GM19239 (cell line): ENCODE data around the gene HNRNPAB.
A peak's percentile ranks its signal among the peaks of the same experiment; 100 is the strongest.
"Not testable (repeated sequence)": the region's sequence is repeated elsewhere in the genome, so short reads cannot be mapped to it uniquely, and the experiment has no call there.

Experiments used
- DNase-seq: peaks from one replicate; pipeline ENCODE4 v3.0.0; 2011; ENCODE audit warnings: low spot score; ENCODE audit not compliant: insufficient read length
- FAIRE-seq: peaks from 2 replicates; lab custom pipeline; 2011; peaks lifted over from hg19 to GRCh38; lab: Jason Lieb, UNC

Gene HNRNPAB

DNA sequence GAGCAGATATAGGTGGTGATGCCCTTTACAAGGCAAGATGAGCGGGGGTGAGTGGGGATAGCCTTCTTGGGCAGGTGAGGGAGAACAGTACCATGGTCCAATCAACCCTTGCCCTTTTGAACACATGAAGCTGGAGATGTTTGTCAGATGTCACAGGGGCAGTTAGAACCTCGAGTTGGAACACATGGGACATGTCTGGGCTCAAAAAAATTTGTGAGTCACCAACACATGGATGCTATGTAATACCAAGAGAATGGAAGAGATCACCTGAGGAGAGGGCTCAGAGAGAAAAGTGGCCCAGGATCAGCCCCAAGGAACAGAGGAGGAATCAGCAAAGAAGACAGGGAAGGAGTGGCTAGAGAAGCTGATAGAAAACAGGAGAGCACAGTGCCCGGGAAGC, 23.6 kb downstream of the HNRNPAB start:
- no peak for DNase-seq
- no peak for FAIRE-seq

DNA sequence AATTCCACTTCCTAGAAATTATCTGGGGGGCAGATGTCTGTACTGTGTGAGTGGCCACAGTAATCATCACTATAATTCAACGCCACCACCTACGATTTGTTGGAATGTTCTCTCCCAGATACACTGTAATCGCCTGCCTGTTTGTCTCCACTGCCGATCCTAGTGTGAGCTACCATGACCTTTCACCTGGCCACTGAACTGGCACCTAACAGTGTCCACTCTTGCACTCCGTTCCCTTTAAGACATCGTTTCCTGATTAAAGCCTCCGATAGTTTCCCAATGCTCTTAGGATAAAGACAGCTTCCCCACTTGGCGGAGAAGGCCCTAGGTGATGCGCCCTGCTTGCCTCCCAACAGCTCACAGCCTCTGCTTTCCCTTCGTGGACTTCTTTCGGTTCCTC, 24.3 kb downstream of the HNRNPAB start:
- FAIRE-seq: no peak
- DNase-seq: no peak

DNA sequence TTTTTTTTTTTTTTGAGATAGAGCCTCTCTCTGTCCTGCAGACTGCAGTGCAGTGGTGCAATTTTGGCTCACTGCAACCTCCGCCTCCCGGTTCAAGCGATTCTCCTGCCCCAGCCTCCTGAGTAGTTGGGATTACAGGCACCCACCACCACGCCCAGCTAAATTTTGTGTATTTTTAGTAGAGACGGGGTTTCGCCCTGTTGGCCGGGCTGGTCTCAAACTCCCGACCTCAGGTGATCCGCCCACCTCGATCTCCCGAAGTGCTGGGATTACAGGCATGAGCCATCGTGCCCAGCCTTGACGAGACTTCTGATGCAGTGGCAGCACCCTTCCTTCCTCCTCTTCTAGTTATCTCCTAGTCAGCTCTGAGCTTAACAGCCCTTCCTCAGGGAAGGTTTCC, 24.8 kb downstream of the HNRNPAB start:
- not testable (repeated sequence) for FAIRE-seq, DNase-seq

DNA sequence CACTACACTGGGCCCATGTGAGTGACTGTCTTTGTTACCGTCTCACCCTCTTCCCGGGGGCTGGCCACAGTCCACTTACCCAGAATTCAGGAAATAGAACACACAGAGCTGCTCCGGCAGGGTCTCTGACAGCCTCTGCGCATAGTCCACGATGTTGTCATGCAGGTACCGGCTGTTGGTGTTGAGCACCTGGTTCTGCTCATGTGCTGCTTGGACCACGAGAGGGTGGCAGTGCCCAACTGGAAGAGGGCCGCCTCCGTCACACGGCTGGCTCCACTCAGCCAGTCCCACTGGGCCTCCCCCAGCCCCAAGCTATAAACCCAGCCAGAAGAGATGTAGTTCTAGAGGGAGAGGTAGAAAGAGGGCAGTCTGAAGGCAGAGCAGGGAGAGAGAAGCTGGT, 25.5 kb downstream of the HNRNPAB start:
- DNase-seq (no peak), FAIRE-seq (no peak)

DNA sequence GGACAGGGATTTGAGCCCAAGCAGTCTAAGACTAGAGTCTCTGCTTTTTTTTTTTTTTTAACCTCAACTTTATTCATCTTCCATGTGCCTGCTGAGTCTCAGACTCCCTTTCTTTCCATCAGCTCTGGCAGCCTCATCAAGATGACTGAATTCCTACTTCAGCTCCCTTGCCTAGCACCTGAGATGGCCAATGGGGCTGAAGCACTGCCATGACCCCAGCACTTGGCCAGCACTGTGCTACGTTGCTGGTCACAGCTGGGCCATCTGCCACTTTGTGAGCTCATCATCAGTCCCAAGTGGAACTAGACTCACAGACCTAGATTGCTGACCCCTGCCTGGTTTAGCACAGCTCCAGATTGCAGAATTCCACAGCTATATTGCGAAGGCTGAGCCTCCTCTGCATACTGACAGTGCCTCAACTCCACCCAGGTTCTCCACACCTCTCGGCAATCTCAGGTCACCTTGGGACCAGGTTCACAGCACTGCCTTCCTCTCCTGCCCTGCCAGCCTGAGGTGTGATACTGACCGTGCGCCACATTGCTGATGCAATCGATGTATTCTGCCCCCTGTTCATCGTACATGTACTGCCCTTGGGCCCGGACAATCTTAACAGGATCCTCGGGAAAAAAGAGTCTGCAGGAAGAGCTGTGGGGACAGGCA, 26.7 kb downstream of the HNRNPAB start:
- FAIRE-seq (no peak), DNase-seq (no peak)

DNA sequence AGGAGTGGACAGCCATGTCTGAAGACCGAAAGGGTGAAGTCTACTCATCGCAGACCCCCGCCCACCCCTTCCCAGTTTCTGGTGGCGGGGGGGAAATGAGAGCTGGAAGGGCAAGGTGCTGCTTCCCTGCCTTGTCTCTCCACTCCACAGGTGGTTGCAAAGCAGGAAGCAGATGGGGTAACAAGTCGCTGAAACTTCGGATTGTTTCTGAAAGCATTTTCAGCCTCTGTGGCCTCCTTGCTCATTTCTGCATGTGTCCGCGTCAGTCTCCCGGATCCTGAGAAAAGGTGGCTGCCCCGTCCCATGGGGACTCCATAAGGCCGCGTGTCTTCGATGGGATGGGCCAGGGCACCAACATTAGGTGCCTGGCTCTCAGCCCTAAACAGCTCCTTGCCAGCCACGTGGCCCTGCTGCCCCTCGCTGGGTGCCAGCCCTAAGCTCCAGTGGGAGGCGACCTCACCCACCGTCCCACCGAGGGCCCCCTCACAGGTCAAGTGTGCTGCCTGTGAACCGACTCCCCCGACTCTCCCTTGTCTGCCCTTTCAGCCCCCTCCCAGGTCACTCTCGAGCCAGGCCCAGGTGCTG, 27.3 kb downstream of the HNRNPAB start:
- FAIRE-seq (peak; percentile 23), DNase-seq (no peak)

DNA sequence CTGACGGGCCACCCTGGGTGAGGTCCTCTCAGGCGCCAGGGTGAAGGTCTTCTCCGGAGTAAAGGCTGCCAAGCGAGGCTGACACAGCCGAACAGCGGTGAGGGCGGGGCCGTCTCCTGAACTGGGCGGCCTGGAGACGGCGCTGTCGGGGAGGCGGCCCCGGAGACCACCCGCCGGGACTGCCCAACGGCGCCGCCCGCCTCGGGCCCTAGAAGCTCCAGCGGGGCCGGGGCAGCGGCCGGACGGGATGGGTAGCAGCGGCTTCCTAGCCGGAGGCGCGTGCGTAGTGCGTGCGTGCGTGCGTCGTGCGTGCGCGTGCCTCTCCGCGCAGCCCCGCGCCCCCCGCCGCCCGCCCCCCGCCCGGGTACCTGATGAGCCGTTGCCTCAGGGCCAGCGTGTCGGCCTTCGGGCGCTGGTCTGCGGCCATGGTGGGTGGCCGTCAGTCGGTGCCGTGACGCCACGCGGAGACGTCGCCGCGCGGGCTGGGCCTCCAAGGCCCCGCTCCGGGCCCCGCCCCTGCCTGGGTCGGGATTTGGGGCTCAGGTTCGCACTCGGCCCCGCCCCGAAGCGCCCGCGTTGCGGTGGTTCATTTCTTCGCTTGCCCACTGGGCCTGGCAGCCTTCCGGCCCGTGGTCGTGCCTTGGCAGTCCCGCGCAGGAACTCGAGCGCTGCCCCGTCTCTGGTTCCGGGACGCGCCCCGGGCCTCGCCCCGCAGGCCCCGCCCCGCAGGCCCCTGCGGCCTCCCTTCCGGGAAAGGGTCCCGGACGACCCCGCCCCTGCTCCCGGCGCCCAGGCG, 28.0 kb downstream of the HNRNPAB start, which contains the start of gene PHYKPL:
Gene PHYKPL (minus strand): TSS at position 679 of the 796 bp plus-strand sequence. CDS start 252 bp downstream, at position 427.
- DNase-seq (peak; percentile 57), FAIRE-seq (no peak)

DNA sequence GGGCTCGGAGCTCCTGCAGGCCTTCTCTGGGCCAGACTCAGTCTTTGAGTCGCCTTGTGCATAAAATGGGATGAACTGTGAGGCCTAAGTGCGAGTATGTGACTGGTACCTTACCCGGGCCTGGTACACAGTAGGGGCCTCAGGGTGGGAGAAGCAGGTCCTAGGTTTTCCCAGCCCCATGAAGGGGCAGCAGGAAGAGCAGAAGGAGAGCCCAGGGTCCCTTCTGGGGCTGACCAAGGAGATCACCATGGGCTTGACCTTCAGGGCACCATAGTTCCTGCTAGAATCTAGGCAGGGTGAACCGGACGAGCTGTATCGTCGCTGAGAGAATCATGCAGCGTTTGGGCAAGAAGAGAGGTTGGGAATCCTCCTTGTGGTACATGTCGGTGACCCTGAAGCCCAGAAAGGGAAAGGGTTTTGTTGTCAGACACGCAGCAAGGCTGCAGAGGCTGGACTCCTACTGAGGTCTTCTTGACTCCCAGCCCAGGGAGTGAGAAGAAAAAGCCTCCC, 28.6 kb downstream of the HNRNPAB start:
- FAIRE-seq (no peak), DNase-seq (no peak)

DNA sequence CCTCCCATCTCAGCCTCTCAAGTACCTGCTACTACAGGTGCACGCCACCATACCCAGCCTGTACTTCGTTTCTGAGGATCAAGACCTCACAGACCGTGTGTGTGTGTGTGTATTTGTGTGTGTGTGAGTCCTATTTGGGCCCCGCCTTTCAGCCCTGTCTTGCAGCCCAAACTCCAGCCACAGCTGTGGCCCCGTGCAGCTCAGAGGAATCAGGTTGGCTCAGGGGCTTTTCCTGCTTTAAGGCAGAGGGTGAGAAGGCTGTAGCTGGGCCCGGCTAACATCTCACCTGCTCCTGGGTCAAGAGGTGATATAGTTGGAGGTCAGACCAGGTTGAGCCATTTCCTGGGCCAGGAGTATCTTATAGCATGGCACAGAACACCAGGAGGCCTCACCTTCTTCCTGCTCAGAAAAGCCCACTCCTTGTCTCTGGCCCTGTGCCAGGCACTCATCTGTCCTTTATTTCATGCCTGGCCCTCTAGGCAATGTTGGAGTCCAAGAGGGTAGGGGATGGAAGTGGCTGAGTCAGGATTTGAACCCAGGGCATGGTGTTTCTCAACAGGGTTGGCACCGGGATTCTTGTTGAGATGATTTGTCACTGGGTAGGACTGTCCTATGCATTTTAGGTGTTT, 29.9 kb downstream of the HNRNPAB start:
- FAIRE-seq: no peak

DNA sequence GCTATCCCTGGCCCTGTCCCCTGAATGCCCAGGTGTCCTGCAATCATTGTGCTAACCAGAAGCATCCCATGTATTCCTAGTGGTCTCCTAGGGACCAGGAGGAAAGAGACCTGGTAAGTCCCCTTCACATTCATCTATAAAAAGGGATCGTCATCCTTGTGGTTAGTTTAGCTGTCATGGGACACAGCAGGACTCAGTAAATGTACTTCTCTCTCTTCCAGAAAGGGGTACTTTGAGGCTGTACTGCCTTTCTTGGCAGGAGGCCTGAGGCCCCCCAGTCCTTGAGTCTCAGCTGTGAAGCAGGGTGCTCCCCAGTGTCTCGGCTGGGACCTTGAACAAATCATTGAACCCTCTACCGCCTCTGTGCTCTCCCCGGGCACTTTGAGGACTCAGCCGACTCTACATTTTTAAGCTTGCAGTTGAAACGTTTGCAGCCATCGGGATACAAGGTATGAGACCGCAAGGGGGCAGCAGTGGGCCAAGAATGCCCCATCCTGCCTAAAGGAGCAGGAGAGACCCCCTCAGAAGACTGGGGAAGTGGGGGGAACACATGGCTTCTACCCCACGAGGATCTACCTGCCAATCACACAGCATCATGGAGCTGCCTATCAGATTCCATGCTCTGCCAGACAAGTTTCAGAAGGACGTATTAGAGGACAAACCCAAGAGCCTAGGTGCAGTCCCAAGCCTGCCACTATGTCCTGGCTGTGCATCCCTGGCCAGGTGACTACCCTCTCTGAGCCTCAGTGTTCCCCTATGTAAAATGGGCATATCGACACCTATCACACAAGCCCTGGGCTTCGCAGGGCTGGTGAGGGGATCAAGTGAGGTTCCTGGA, 30.6 kb downstream of the HNRNPAB start:
- FAIRE-seq (peak; percentile 65), DNase-seq (peak; percentile 78)

More for the DNA sequence above, 29.9 kb downstream of the HNRNPAB start:
- no peak for DNase-seq

DNA sequence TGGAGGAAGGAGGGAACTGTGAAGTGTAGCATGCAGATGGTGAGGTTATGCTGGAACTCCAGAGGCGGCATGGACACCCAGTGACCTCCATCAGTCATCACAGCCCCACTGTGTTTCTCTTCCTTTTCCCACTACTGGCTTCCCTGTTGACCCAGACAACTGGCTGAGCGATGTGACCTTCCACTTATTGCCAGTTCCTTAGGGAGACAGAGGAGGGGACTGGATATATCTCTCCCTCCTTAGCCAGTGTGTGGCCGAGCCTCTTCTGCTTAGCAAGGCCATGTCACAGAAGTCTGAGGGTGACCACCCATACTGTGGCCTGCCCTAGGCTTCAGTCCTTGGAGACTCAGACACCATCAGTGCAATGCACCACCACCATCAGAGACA, 31.2 kb downstream of the HNRNPAB start:
- FAIRE-seq (no peak), DNase-seq (no peak)

DNA sequence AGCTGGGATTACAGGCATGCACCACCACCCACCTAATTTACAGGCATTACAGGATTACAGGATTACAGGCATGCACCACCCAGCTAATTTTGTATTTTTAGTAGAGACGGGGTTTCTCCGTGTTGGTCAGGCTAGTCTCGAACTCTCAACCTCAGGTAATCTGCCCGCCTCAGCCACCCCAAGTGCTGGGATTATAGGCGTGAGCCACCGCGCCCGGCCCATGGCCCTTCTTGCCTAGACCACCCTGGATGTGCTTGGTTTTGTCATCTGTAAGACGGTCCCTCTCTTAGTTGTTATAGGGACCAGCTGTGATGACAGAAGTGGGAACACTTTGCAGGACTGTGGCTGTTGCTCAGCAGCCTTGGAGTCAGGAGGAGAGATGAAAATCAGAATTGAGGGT, 31.8 kb downstream of the HNRNPAB start:
- DNase-seq (no peak), FAIRE-seq (no peak)

DNA sequence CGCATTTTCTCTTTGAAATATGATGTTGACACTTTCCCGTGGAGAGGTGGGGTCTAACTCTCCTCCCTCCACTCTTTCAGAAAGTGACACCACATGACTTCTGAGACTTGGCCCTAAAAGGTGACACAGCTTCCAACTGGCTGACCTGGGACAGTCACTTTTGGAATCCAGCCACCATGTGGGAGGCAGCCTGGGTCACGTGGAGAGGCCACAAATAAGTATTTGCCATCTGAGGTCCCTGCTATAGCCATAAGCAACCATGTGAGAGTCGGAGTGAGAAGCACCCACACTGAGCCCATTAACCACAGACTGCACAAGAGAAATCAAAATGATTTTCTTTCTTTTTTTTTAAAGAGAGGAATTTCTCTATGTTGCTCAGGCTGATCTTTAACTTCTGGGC, 32.3 kb downstream of the HNRNPAB start:
- no peak for DNase-seq
- FAIRE-seq: no peak

DNA sequence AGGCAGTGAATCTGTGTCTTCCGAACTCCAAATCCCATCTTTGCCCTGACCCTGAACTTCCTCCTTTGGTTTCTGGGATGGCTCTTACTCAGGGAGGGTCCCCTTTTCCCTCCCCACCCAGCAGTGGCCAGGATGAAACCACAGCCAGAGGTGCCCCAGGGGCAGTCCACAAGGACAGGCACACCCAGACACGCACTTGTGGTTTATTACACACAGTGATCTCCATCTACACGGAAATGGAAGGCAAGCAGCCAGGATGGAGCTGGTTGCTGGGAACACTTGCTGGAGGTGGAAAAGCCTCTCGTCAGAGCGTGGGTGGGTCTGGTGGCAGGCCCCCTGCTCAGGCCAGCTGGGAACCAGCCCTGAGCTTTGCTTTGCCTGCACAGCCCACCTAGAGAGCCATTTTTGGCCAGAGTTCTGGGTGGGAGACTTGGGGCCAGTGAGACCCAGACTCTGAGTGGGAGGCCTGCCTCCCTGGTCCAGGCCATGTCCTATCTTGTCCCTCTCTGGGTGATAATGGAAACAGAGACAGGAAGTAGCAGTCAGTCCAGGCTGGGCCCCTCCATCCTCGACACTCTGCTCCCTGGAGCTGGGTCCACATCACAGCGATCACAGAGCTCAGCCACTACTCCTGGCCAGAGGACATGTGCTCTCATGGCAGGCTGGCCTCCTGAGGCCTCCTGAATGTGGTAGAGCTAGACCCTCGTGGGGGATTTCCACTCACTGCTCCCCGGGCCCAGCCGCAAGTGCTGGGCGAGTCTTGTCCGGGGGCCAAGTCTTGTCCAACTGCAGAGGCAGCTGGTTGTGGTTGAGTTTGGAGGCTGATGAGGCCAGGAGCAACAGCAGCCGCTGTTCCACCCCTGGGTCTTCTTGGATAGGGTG, 33.3 kb downstream of the HNRNPAB start:
- no peak for FAIRE-seq
- no peak for DNase-seq

DNA sequence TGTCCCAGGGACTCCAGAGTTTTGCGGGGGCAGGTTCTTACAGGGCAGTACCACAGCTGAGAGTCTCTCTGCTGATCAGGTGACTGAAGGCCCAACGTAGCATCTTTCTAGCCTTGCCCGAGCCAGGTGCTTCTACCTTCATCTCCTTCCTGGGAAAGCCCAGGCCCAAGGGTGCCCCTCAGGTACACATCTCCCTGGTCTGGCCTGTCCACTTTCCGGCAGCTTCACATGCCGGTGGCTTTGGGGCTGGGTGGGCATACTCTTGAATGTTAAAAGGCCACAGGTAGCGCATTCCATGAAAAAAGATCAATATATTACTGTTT, 33.9 kb downstream of the HNRNPAB start:
- FAIRE-seq (no peak), DNase-seq (no peak)

DNA sequence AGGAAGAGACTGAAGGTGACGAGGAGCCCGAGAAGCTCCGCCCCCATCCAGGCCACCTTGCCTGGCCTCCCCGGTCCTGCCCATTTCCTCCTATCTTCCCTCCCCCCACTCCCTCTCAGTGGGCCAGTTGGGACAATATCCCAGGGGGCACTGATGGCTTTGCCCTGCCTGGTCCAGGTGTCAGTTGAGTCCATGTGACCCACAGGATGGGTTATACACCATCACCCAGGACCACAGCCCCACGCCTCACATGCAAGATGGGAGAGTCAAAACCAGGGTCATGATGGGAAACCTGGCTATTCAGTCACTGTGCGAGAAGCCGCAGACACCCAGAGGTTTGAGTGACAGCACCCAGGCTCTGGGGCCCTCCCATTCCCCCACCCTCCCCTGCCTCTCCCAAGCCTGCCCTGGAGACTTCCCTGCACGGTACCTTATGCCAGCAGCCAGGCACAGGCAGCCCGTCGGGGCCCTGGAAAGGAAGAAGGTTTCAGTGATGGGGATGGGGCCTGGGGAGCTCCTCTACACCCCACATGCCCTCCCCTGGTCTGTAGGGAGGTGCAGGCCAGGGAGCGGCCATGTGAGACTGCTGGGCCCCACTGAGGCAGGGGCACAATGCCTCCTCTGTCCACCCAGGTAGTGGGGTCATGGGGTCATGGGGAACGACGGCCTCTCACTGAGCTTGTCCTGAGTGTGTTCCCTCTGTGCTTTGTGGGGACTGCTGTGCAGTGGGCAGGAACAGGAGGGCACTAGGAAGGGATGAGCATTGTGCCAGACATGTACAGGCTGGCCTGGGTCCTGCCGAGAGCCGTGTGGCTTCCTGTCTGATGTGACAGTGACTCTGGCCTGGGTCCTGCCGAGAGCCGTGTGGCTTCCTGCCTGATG, 34.6 kb downstream of the HNRNPAB start:
- FAIRE-seq: no peak
- no peak for DNase-seq

DNA sequence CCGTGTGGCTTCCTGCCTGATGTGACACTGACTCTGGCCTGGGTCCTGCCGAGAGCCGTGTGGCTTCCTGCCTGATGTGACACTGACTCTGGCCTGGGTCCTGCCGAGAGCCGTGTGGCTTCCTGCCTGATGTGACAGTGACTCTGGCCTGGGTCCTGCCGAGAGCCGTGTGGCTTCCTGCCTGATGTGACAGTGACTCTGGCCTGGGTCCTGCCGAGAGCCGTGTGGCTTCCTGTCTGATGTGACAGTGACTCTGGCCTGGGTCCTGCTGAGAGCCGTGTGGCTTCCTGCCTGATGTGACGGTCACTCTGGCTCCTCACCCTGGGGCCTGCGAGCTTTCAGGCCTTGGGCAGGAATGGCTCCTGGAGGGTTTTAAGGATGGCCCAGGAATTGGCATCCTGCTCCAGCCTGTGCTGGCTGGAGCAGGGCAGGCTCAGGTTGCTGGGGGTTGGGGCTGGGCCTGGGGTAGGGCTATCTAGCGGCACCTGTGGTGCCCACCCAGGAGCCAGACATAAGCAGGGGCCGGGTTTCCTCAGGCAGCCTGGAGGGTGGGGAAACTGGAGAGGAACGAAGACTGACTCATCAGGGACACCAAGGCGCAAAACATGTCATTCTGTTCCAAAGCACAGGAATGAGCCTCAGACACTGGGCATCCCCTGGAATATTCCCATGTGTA, 35.4 kb downstream of the HNRNPAB start:
- DNase-seq, FAIRE-seq: not testable (repeated sequence)
